Measurements from ENCODE around the gene S100A13. TPM values are rescaled to one million over a fixed set of nuclear protein-coding genes. Genes with fewer than 3 reads are reported as not detected.

The S100A13 gene
- polyA plus RNA-seq, 1 experiment: 310 TPM

- CTCF ChIA-PET: interaction anchor here (0.7 to 1.9 kb wide), 6 partner anchors 31 to 487 kb away, joined by 3 to 8 read pairs (median 6); partner anchors contain the start of genes S100A1 and S100A13
- POLR2A ChIA-PET: interaction anchor here (1.5 kb wide), 1 partner anchor 25 kb away, joined by 10 read pairs; the partner anchor contains the start of gene CHTOP
- peak; percentile 49 for DNase-seq (ENCODE audit: low read depth, low spot score)
- no peaks in the 10 kb centered on the region for H3K9me3 ChIP-seq (ENCODE audit: control insufficient read depth, insufficient read depth, low read length)
- H3K27me3 ChIP-seq (ENCODE audit: control insufficient read depth, insufficient read depth, low read length): no peaks in the 10 kb centered on the region
- H3K27ac ChIP-seq (ENCODE audit: low read depth, low read length): no peak within 1 kb of the TSS
- no peak; the same call in 1 of the 2 replicates for TF ChIP-seq CTCF (IDR thresholded peaks at IDR 0.05; ENCODE audit: low read depth, low read length)
- H3K4me3 ChIP-seq (ENCODE audit: low read depth, low read length): peak within 1 kb of the TSS; percentile 92
Measured at GRCh38 chr1:153658400-153659174, 31.3 kb upstream of the S100A13 start, which contains the start of gene SNAPIN. Gene SNAPIN (plus strand): TSS chr1:153658703. CDS start chr1:153658744, 41 bp downstream.

GRCh38 chr1:153655333-153655732 lies 28.0 kb upstream of the S100A13 start:
- no peak for TF ChIP-seq CTCF (IDR thresholded peaks at IDR 0.05; ENCODE audit: low read depth, low read length)
- ChIA-PET POLR2A (no interaction called here), CTCF (interaction anchor here (1.0 kb wide), 2 partner anchors 28 to 144 kb away, joined by 4 to 5 read pairs; partner anchors contain the start of gene S100A13)
- Histone ChIP-seq H3K27me3 (ENCODE audit: control insufficient read depth, insufficient read depth, low read length) (no peaks in the 10 kb centered on the region), H3K4me3 (ENCODE audit: low read depth, low read length) (no peak overlapping the region), H3K27ac (ENCODE audit: low read depth, low read length) (no peak overlapping the region), H3K9me3 (ENCODE audit: control insufficient read depth, insufficient read depth, low read length) (no peaks in the 10 kb centered on the region)
- no peak for DNase-seq (ENCODE audit: low read depth, low spot score)

- Histone ChIP-seq H3K27me3 (ENCODE audit: control insufficient read depth, insufficient read depth, low read length) (no peaks in the 10 kb centered on the region), H3K9me3 (ENCODE audit: control insufficient read depth, insufficient read depth, low read length) (no peaks in the 10 kb centered on the region), H3K27ac (ENCODE audit: low read depth, low read length) (no peak overlapping the region), H3K4me3 (ENCODE audit: low read depth, low read length) (no peak overlapping the region)
- DNase-seq (ENCODE audit: low read depth, low spot score): no peak
- POLR2A ChIA-PET: interaction anchor here (1.2 to 1.6 kb wide), 2 partner anchors 15 to 19 kb away, joined by 3 to 9 read pairs; partner anchors contain the start of gene CHTOP
- TF ChIP-seq CTCF (IDR thresholded peaks at IDR 0.05; ENCODE audit: low read depth, low read length): no peak
- CTCF ChIA-PET: interaction anchor here (1.6 to 2.6 kb wide), 3 partner anchors 25 to 142 kb away, joined by 5 to 13 read pairs (median 10); partner anchors contain the start of gene S100A13
Measured at GRCh38 chr1:153652805-153653500, 25.6 kb upstream of the S100A13 start.

GRCh38 chr1:153651771-153652170 lies 24.5 kb upstream of the S100A13 start:
- H3K9me3 ChIP-seq (ENCODE audit: control insufficient read depth, insufficient read depth, low read length): no peaks in the 10 kb centered on the region
- no peak for TF ChIP-seq CTCF (IDR thresholded peaks at IDR 0.05; ENCODE audit: low read depth, low read length)
- DNase-seq (ENCODE audit: low read depth, low spot score): no peak
- no peak overlapping the region for H3K4me3 ChIP-seq (ENCODE audit: low read depth, low read length)
- CTCF ChIA-PET: interaction anchor here (0.5 to 2.6 kb wide), 5 partner anchors 24 to 164 kb away, joined by 3 to 13 read pairs (median 5); partner anchors contain the start of gene S100A13
- H3K27ac ChIP-seq (ENCODE audit: low read depth, low read length): no peak overlapping the region
- no peaks in the 10 kb centered on the region for H3K27me3 ChIP-seq (ENCODE audit: control insufficient read depth, insufficient read depth, low read length)
- POLR2A ChIA-PET: interaction anchor here (0.6 to 1.4 kb wide), 2 partner anchors 17 to 25 kb away, joined by 3 to 7 read pairs; partner anchors contain the start of gene S100A13

Data from AG04450 (cell line).